GM12874 (cell line): ENCODE data around the gene PDE10A.

Experiments used
- TF ChIP-seq, protein P1 (sequence below): IDR thresholded peaks from 2 replicates; pipeline ENCODE4 v1.5.1; 2011; ENCODE audit warnings: low read depth, mild to moderate bottlenecking, control low read depth, low read length, moderate library complexity; ENCODE audit not compliant: insufficient read depth

The PDE10A gene

DNA sequence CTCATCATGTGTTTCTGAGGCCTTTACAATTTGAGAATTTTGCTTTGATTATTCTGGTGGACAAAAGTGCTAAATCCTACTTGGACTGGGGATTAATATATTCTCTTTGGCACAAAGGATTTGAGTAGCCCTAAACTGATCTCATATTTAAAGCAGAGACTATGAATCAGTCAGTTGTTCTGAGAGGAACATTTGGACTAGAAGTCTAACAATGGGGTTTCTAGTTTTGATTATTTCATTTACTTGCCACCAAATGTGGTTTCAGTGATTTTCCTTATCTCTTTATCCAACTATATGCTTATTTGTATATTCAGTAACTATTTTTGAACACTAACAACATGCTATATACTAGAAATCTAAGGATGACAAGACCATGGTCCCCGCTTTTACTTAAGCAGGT is 81.4 kb downstream of the PDE10A start:
- TF ChIP-seq, protein P1, sequence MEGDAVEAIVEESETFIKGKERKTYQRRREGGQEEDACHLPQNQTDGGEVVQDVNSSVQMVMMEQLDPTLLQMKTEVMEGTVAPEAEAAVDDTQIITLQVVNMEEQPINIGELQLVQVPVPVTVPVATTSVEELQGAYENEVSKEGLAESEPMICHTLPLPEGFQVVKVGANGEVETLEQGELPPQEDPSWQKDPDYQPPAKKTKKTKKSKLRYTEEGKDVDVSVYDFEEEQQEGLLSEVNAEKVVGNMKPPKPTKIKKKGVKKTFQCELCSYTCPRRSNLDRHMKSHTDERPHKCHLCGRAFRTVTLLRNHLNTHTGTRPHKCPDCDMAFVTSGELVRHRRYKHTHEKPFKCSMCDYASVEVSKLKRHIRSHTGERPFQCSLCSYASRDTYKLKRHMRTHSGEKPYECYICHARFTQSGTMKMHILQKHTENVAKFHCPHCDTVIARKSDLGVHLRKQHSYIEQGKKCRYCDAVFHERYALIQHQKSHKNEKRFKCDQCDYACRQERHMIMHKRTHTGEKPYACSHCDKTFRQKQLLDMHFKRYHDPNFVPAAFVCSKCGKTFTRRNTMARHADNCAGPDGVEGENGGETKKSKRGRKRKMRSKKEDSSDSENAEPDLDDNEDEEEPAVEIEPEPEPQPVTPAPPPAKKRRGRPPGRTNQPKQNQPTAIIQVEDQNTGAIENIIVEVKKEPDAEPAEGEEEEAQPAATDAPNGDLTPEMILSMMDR, result no peak

DNA sequence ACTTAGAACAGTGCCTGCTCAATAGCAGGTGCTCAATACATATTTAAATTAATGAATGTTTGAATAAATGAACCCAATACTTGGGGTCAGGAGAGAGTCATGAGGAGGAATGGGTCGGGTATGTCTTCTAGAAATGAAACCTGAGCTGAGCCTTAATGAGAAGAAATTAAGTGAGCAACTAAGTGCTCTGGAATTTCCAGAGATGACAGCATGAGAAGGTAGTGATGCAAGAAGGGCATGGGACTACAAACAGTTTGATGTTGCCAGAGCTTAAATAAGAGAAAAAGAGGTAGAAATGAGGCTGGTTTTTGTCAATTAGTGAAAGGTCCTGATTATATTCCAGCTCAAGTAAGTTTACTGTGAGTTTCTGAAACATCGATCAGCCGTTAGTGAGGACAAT is 82.9 kb downstream of the PDE10A start:
- TF ChIP-seq, protein P1, result no peak

DNA sequence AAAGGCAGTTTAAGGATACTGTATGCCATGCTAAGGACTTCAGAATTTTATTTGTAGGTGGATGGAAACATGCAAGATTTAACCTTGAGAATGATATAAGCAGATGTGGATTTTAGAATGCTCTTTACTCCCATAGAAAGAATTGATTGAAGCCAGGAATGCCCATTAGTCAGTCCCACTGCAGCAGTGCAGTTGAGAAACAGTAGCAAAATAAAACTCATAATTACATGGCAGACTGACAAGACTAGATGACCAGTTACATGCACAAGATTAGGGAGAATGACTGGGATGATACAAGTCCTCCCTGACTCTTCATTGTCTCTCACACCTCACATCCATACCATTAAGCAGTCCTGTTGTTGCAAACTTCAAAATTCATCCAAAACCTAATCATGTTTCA is 83.9 kb downstream of the PDE10A start:
- TF ChIP-seq, protein P1, result no peak

DNA sequence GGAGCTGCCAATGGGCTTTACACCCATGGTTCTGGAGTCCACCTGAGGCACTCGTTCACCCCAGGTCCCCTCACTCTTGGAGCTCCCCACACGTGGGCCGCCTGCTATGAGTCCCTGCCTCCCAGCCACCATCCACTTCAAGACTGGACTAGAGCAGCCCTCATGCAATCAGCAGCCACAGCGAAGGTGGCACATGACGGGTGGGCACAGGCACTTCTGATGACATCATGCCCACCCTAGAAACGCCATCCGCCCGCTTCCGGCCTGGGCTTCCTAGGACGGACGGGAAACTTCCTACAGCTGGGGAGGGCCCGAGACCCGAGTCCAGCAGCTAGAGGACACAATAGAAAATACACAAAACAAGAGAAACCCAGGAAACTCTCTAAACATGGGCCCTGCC is 85.5 kb downstream of the PDE10A start:
- TF ChIP-seq, protein P1, result no peak

DNA sequence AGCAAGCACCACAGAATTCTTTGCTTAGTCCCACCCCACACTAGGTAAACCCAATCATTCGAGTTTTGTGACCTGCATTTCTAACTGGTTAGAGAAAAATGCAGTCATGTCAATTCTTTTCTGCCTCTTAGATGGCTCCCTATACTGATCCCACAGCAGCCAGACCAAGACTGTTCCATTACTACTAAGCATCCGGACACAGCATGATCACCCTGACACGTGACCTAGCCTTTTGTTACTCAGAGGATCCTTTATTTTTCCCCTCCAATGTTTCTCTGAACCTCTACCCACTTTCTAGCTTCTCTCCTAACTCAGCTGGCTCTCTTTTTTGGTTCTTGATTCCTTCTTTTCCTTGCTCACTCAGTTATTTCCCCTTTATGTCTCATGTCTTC is 87.9 kb downstream of the PDE10A start:
- TF ChIP-seq, protein P1, result no peak

DNA sequence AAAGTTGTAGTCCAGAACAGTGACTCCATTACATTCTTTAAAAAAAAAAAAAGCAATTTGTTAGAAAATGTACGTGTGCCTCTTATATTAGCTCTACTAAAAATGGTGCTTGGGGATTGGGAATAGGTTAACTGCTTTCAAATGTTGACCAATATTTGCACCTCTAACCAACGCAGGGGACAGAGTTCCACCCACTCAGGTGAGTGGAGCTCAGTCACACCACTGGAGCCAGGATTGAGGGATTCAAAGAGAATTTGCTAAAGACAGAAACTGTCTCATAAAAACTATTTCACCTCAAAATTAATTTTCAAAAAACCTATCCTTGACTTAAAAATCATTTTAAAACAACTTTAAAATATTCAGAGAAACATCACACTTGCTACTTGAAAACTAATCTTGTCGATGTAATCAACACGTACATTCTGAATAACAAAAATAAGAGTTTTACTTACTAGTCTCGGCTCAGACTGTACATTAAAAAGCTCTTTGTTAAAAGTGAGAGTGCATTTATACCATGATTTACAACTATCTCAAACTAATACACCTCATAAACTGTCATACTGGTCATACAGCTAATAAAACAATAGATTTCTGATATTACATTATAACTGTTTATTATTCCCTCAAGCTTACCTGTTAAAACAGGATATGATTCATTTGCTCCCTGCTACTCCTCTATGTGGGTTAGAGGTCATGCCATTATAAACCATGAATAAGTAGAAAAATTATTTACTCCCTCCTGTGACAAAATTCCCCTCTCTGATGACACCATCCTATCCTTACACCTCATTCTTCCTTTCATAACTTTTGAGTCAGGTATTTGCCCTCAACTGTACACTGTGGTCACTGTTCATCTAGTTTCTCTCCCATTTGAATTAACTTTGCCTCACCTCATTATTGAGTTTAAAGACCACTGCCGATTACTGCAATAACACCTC is 88.6 kb downstream of the PDE10A start:
- TF ChIP-seq, protein P1, result no peak

DNA sequence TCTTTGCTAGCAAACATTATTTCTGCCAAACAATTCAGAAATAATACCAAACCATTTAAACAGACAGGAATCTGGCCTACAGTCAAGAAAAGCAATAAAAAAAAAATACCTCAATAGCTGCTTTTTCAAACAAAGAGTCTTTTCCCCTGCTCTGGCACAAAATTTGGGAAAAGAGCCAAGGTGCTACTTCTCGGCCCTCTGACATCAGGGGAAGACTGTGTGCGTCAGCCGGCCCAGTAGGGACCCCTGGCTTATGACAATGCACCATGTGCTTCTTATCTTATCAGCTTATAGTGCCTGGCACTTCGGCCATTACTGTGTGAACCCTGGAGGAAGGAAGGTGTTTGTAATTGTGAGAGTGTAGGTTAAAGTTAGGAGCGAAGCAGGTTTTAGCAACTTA is 89.4 kb downstream of the PDE10A start:
- TF ChIP-seq, protein P1, result no peak
